HK-2 (cell line): ENCODE results near the gene ARAP3.
A peak's percentile ranks its signal among the peaks of the same experiment; 100 is the strongest.

Experiments
- DNase-seq: peaks from one replicate; pipeline ENCODE4 v3.0.0-alpha.2; 2018; ENCODE audit not compliant: unreplicated experiment

The ARAP3 gene

DNA sequence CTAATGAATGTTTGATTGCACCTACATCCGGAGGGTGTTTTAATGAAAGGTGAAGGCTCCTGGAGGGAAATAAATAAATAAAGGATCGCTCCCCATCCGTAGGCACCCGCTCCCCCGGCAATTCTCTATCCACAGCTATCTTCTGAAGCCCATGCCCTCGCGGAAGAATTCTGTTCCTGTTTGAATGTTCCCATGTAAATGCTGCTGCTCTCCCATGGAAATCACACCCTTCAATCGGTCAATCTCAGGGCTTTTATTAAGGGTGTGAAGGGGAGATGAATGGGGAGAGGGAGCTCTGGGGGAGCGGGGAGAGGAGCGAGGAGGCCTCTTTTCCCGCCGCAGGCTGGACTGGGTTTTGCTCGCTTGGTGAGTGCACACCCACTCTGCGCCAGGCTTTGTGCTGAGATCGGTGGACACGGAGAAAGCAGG lies 21.1 kb upstream of the ARAP3 start:
- no peak for DNase-seq

DNA sequence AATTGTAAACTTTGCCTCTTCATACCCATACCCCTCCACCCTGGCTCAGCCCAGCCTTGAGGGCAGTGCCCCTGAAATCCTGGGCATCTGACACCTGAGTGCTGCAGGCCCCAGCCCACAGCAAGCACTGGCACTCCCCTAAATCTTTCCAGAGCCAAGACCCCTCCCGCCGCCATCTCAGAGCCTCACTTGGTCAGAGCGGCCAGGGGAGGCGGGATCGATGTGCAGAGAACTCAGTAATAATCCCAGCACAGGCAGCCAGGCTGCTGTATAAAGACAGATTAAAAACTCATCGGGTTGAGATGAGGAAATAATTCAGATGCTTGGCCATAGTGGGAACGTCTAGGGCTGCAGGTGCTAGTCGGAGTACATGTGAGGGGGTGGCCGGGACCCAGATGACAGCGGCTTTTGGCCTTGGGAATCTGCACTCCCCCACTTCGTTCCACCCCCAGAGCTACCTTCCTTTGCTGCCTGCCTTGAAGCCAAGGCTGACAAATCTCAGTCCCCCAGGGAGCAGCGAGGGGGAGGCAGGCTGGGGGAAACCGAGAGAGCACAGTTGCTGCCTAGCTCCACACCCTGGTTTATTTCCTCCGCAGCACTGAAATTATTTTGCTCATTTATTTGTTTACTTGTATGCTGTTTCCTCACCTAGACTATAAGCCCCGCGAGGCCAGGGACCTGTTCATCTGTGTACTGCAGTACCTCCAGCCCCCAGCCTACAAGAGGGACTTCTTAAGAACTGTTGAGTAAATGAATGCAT lies 19.5 kb upstream of the ARAP3 start:
- DNase-seq, result no peak

DNA sequence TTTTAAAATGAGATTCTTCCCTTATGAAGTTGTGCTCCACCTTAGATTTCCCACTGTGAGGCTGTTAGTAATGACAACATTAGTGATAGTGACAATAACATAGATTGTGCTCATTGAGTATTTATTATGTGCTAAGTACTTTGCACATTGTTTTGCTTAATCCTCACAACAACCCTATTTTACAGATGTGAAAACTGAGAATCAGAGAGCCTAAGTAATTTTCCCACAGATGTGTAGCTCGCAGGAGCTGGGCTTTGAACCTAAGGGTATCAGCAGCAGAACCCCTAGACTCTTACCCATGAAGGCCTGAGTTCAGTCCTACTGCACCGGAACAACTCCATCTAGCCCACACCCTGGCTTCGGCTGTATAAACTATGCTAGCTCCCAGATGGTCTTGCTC lies 15.6 kb upstream of the ARAP3 start:
- DNase-seq, result no peak

DNA sequence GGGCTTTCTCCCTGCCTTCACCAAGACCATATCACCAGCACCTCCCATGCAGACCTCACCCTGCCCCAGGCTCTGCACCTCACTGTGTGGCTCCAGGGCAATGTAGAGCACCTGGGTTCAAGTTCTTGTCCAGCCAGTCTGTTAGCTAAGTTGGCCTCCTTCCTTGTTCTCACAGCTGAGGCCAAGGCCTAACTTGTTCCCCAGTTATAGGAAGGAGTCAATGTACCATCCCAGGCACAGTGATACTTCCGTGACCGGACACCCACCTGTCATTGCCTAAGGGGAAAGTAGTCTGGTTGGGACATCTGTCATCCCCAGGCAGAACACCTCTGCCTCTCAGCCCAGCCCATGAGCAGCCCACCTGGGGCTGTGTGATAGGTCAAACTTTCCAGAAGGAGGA lies 14.4 kb upstream of the ARAP3 start:
- no peak for DNase-seq

DNA sequence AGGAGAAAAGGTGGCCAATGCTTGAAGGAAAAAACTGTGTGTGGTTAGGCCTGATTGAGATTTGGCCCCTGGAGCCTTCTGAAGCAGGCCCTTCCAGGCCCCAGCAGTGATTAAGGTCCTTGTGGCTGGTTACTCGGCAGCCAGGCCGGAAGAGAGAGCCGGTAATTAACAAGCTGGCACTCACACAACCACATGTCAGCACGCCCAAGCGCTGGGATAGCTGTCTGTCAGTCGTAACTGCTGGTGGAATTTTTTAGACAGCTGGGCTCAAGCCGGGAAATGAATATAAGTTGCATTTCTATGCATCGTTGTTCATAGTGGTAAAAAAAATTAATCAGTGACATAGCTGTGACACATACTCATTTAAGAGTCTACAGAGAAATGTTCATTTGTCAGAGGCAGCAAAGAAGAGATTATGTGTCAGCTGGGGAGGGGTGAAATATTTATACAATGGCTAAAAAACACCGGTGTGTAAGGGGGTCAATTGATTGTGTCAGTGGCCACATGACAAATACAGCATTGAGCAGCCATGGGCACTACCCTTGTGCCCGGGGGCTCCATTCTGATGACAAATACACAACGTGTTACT lies 13.7 kb upstream of the ARAP3 start:
- DNase-seq, result peak; percentile 61

DNA sequence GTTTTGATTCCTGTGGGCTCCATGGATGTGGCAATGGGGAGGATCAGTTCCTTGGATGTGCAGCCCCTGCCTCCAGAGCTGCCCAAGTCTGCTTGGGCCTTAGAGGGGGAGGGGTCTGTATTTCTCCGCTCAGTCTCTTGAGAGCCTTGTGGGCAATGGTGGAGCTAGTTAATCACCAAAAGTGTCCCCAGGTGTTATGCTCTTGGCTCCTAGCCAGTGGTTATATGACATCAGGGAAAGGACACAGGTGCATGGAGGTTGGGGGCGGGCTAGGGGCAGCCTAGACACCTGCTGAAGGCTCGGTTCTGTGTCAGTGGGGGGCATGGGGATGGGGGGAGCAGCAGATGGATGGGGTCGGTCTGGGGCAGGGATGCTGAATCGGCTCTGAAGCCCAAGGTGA lies 12.4 kb upstream of the ARAP3 start:
- DNase-seq, result no peak

DNA sequence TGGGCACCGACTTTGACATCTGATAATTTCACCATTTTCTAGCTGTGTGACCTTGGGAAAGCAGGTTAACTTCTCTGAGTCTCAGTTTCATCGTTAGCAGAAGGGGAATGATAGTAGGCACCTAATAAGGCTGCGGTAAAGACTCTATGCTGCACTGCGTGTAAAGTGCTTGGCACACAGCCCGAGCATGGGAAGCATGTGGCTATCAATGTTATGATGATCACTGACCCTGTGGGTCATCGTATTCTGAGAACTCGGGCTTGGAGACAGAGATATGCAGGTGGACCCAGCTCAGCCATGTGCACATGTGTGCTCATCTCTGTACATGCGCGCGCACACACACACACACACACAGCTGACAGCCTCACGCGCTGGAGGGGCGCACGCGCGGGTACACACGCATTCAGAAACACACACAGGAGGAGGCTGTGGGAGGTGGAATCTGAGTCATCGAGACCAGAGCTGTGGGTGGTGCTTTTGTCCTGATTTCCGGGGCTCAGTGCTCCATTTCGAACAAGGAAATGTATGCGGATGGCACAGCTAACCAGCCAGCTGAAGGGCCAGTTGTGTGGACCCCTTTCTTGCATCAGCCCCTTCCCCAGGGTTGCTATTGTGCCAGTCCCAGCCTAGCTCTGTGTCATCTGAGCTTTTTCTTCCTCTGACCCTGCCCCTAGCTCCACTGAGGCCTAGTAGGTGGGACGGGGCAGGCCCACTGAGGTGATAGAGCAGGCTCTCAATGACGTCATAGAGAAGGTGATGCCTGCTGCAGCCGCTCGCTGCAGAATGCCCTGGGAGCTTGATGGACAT lies 11.1 kb upstream of the ARAP3 start:
- peak; percentile 26 for DNase-seq

DNA sequence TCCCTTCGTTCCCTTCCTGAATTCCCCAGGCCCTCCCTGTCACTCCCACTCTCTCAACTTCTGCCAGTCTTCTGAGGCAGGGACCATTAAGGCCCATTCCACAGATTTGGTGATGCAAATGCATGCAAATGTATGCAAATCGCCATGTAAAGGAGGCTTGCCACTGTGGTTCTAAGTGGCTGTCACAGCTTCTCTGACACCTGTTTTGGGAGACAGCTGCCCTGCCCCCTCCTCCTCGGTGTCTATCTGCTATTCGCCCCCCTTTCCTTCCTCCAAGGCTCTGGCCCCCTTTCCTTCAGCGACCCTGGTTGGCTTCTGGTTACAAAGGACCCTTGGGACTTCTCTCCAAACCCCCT lies 10.5 kb upstream of the ARAP3 start:
- DNase-seq, result no peak

DNA sequence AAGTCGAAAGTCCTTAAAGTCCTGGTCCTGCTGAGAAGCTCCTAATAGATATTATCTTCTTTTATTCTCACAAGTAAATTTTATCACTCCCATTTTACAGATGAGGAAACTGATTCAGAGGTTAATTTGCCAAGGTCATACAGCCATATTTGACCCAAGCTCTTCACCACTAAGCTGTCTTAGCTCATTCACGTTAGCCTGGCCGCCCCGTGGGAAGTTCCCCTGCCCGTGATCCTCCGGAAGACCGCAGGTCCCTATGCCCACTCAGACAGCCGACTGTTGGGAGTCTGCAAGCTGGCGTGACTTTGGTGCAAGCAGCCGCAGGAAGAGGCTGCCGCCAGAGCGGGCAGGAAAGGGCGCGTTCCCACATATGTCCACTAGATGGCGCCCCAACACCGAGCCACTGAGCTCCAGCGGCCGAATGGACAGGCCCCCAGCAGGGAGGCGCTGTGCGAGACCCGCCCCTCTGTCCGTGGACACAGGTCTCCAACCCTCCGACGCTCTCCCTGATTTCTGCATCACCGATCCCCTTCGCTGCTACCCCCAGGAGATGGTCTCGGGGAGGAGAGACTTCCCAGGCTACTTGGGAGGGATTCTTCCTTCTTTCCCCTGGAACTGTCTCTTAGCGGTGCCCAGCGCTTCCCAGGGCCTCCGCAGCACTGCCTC lies 10.0 kb upstream of the ARAP3 start:
- DNase-seq, result peak; percentile 85

DNA sequence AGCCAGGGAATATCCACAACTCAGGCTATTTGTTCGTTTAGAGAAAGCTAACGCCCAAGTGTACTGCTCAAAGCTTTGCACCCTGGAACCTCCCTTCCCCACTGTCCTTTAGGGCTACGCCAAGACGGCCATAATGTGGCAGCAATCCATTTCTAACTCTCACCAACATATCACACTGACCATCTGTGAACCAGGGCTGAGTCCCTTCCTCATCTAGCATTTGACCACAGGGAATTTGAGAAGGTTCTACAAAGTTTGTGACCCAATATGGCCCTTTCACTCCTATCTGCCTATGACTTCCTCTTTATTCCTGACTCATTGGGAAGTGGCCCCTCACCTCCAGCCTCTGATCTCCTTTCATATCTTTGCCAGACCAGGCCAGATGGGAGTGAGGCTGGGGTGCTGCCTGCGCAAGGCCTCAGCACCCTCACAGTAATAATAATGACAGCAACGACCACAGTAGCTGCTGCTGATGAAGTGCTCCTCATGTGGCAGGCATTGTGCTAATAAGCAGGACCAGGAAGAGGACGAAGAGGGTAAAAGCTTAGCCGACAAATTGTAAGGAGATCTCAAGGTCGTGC lies 9.3 kb upstream of the ARAP3 start:
- DNase-seq, result no peak

DNA sequence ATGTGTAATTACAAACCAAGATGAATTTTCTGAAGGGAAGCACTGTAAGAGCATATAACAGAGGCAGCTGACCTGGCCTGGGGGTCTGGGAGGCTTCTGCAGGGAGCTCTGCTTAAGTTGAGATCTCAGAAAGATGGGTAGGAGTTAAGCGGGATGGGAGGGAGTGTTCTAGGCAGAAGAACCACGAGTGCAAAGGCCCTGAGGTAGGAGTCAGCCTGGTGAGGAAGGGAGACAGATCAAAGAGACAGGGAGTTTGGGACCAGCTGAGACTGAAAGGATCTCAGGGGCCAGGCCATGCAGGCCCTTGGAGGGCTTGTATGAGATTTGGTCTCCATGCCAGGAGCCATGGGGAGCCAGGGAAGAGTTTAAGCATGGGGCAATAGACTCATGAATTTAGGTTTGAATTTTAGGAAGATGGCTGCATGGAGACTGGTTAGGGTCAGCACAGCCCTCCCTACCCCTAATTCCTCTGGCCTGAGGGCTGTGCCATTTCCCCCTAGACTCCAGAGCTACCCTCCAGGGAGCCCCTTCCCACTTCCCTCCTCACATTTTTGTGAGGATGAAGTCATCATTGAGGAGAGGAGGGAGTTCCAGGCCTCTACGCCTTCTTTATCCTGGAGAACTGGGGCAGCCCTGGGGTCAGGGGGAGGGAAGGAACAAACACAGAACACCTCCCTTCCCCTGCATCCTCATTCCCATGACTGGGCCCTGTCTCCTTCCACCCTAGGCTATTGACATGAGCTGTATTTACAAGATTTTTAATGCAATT lies 4.8 kb upstream of the ARAP3 start:
- DNase-seq, result no peak

DNA sequence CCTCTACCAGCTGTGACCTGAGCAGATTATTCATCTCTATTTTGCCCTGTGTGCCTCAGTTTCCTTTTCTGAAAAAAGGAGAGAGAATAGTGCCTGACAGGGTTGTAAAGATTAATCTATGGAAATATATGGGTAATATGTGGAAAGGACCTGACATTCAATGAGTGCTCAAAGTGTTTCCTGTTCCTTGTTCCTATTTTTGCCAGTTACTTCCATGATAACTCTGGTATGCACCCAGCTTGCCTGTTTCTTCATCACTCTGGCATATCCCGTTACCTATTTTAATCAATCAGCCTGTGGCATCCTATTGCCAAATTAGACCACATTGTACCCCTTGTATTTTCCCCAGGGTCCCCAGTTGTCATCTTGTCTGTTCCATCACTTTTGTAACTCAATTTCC lies 3.6 kb upstream of the ARAP3 start:
- no peak for DNase-seq

DNA sequence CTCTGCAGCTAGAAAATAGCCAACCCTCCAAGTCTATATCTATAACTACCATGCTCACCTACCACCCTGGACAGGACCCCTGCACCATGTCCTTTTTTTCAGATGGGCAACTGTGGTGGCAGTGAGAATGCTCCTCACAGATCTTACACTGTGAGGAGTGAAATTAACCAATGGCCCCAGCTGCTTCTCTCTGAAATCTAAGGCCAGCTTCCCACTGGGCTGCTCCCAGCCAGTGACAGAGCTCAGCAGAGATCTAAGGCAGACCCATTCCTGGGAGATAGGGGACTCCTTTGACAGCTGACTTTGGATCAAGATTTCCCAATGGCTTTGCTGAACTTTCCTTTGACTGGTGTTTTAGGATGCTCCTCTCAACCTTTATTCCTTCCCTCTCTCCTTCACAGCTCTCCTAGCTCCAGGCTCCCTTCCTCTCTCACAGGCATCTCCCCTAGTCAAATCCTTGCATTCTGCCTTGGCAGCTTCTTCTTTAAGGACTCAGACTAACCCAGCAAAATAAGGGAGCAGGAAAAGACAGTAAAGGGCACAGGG lies 1.6 kb upstream of the ARAP3 start:
- no peak for DNase-seq

DNA sequence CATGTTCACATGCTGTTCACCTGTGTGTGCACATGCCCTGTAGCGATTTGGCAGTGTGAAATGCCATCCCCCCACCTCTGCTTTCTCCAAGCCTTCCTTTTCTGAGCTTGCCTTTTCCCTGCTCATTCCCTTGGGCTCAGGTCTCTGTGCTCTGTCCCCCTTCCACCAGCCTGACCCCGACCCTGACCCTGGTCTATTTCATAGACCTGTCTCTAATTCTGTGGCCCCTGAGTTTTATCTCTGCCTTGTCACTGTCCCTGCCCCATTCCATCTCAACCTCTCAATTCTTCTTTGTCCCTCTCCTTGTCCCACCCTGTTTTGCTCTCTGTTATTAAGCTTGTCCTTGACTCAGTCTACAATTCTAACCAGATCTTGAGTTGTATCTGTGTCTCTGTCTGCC lies 735 bp downstream of the ARAP3 start:
- no peak for DNase-seq

DNA sequence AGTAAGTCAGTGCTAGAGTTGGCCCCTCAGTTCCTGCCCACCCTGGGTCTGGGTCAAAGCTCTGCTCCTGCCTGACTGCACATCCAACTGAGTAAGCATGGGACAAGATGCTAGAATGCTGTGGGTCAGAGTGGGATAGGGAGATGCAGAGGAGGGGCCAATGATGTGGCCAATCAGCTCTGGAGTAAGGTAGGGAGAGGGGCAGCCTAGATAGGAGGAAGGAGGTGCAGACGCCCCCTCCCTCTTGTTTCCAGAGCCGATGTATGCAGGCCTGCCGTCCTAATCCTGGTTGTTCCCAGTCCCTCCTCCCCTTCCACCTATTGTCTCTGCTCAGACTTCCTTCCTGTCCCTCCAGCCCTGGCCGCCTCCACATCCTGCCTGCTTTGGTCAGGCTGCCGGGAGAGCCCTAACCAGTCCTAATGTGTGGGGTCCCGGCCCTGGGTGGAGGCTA lies 1.3 kb downstream of the ARAP3 start:
- peak; percentile 65 for DNase-seq

DNA sequence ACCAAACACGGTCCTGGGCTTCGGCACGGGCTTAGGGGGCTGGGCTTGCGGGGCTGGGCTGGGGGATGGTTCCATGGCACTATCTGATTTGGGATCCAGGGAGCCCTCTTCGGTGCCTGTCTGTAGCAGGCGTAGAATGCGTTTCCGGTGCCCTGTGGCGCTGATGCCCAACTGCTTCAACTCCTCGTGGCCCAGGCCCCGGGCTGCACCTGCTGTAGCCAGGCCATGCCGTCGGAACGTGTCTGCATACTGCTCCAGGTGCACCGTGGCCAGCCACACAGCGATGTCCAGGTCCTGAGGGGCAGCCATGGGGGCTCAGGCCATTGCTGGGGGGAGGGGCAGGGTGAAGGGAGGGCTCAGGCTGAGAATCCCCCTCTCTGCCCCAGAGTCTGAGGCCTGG lies 1.9 kb downstream of the ARAP3 start:
- DNase-seq, result no peak

DNA sequence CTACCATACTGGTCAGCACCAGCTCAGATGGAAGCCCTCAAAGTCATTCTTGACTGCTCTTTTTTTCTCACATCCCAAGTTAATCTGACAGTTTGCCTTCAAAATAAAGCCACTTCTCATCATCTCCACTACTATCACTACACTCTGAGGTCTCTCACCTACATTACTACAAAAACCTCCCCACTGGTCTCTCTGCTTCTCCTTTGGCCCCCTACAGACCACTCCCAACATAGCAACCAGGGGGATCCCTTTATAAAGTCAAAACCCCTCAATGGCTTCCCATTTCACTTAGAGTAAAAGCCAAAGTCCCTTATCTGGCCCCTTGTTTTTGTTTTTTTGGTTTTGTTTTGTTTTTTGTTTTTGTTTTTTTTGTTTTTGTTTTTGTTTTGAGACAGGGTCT lies 4.6 kb downstream of the ARAP3 start:
- no peak for DNase-seq

DNA sequence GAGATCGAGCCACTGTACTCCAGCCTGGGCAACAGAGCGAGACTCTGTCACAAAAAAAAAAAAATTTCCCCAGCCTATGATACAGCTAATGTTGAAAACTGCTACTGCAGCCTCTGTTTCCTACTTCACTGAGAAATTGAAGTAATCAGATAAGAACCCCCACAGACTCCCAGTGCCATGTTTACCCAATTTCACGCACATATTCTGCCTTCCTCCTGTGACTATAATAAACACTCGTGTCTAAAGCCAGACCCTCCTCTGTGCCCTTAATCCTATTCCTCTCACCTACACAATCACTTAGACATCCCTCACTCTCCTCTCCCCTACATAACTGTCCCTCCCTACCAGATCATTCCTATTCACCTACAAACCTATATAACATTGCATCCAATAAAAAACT lies 6.4 kb downstream of the ARAP3 start:
- DNase-seq, result no peak

DNA sequence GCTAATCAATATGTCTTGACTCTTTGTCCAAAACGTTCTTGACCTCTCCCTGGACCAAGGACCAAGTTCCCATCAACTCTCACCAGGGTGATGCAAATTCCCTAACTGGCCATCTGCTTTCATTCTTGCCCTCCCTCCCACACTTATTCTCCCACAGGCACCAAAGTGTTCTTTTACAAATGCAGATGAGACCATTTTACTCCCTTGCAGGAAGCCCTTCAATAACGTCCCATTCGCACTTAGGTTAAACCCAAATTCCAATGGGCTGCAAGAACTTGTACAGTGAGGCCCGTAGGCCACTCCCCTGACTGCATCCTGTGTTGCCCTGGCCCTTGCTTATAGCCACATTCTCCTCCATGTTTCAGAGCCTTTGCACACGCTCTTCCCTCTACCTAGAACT lies 7.3 kb downstream of the ARAP3 start:
- DNase-seq, result no peak

DNA sequence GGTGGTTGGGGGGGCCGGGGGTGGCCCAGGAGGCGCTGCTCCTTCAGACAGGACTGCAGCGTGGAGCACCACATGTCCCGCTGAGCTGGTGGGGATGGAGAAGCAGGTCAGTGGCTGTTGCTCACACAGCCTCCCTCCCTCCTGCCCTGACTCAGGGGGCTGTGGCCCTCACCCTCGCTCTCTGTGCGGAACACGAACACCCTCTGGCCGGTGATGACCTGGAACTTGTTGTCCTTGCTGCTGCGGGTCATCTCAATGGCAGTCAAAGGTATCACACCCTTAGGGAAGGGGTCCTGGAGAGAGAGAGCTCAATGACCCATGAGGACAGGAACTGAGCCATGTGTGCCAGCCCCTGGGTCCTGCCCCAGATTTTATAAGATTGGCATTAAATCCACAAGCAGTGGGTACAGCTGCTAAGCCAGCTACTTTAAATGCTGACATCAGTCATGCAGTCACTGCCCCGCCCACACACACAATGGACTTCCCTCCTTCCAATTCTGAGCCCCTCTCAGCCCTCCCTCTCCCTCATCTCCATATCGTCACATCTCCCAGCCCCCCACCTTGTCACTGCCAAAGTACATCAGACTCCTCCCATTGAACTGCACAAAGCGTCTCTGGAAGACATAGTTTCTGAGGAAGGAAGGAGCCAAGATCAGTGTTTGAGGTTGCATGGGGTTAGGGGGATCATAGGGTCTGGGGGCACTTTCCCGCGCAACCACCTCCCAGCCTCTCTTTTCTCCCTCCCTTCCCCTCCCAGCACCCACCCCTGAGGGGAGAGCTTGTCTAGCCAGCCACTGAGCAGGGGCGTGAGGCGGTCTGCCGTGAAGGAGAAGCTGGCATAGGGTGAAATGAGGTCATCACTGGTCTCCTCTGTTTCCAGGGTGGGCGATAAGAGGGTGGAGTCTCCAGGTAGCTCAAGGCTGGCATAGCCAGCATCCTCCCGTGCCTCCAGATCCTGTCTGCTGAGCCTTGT lies 8.9 kb downstream of the ARAP3 start:
- no peak for DNase-seq
